Activated CD4-positive, alpha-beta T cell treated with anti-CD3 and anti-CD28 coated beads for 36 hours (primary cell): ENCODE results near the gene HOMER2. TPM values are rescaled to one million over a fixed set of nuclear protein-coding genes. Genes with fewer than 3 reads are reported as not detected.

Source experiments
- ATAC-seq: fragments of 200-7000 bp; cut with Tn5 transposase; one replicate; pipeline ENCODE4 v1.10.0; 2021; ENCODE audit warnings: mild to moderate bottlenecking, moderate library complexity
- CTCF ChIA-PET: fragments of 350-600 bp; sonication (Branson Sonifier 250); formaldehyde crosslinking; loops from one replicate; lab custom pipeline; 2021; ENCODE audit warnings: antibody characterized with exemption; lab: Charles Lee
- POLR2A ChIA-PET: fragments of 350-600 bp; sonication (Branson Sonifier 250); formaldehyde crosslinking; loops from one replicate; lab custom pipeline; 2021; ENCODE audit warnings: antibody characterized with exemption, inconsistent platforms; lab: Charles Lee
- DNase-seq: peaks from one replicate; pipeline ENCODE4 v3.0.0-alpha.2; 2020
- H3K27ac Mint-ChIP-seq: one replicate; pipeline ENCODE4 v1.8.0; 2021; ENCODE audit warnings: mixed read lengths
- H3K27me3 Mint-ChIP-seq: one replicate; pipeline ENCODE4 v1.8.0; 2021; ENCODE audit warnings: mixed read lengths
- H3K36me3 Mint-ChIP-seq: one replicate; pipeline ENCODE4 v1.8.0; 2021; ENCODE audit warnings: low read depth, mixed read lengths
- H3K4me1 Mint-ChIP-seq: one replicate; pipeline ENCODE4 v1.8.0; 2021; ENCODE audit warnings: mixed read lengths
- H3K4me3 Mint-ChIP-seq: one replicate; pipeline ENCODE4 v1.8.0; 2021; ENCODE audit warnings: mild to moderate bottlenecking, moderate library complexity, mixed read lengths
- H3K9me3 Mint-ChIP-seq: one replicate; pipeline ENCODE4 v1.8.0; 2021; ENCODE audit warnings: low read depth, mixed read lengths
- intact Hi-C, 2 experiments: fragments of 100-400 bp; cut with DNase I in 1 of 2; cut with micrococcal nuclease in 1 of 2; formaldehyde crosslinking; loops; one replicate each; pipeline versions ENCODE4 v1.14.2 to v1.15.1; 2022 to 2024; cut with DNase I, micrococcal nuclease
- total RNA-seq, 2 experiments: library from RNA; stranded (reverse); gene quantifications; one replicate each; pipeline ENCODE4 v1.2.3, GENCODE V29; 2021

HOMER2 gene
- total RNA-seq, 2 experiments from 2014 or later, result 3.5 to 4.6 TPM

GRCh38 chr15:82980981-82981380, 28.5 kb upstream of the HOMER2 start:
- H3K27me3 Mint-ChIP-seq, result no peaks in the 10 kb centered on the region
- ChIA-PET POLR2A (no interaction called here), CTCF (no interaction called here)
- H3K4me1 Mint-ChIP-seq, result peaks cover 14% of the 10 kb centered on the region
- peaks cover 7% of the 10 kb centered on the region for H3K36me3 Mint-ChIP-seq
- ATAC-seq, result no peak
- intact Hi-C loops, result no loop called here
- H3K4me3 Mint-ChIP-seq, result no peak overlapping the region
- H3K9me3 Mint-ChIP-seq, result no peaks in the 10 kb centered on the region
- H3K27ac Mint-ChIP-seq, result no peak overlapping the region
- no peak for DNase-seq

DNA sequence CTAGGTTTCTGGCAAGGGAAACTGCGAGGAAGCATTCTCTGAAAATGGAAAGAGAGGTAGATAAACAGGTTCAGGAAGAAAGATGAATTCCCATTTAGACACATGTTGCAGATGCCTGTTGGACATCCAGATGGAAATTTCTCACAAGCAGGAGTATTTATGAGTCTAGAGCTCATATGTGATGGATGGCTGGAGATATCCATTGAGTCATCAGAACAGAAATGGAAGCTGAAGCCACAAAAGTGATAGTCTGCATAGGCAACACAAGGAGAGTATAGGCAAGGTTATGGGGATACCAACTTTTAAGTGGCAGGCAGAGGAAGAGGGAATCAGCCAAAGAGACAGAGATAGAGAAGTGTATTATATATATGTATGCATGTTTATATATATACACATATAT, 27.2 kb upstream of the HOMER2 start:
- ATAC-seq (no peak), DNase-seq (no peak)
- no peak overlapping the region for H3K4me3 Mint-ChIP-seq
- intact Hi-C loops, result no loop called here
- H3K27me3 Mint-ChIP-seq, result no peaks in the 10 kb centered on the region
- H3K9me3 Mint-ChIP-seq, result no peaks in the 10 kb centered on the region
- POLR2A ChIA-PET, result no interaction called here
- CTCF ChIA-PET, result interaction anchor here (0.8 kb wide), 1 partner anchor 24 kb away, joined by 3 read pairs; no protein-coding TSS in a partner anchor
- H3K4me1 Mint-ChIP-seq, result peaks cover 6% of the 10 kb centered on the region
- H3K36me3 Mint-ChIP-seq, result peaks cover 4% of the 10 kb centered on the region
- no peak overlapping the region for H3K27ac Mint-ChIP-seq

DNA sequence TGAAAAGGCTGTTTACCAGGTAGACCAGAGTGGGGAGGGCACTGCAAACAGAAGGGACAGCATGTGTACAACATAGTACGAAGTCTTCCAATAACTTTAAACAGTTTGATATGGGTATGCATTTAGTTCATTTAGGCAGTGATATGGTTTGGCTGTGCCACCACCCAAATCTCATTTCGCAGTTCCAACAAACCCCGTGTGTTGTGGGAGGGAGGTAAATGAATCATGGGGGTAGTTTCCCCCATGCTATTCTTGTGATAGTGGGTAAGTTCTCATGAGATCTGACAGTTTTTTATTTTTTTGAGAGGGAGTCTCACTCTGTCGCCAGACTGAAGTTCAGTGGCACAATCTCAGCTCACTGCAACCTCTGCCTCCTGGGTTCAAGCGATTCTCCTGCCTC, 25.9 kb upstream of the HOMER2 start:
- H3K27ac Mint-ChIP-seq, result no peak overlapping the region
- no peaks in the 10 kb centered on the region for H3K9me3 Mint-ChIP-seq
- intact Hi-C loops, result no loop called here
- POLR2A ChIA-PET, result no interaction called here
- peaks cover 5% of the 10 kb centered on the region for H3K4me1 Mint-ChIP-seq
- peaks cover 3% of the 10 kb centered on the region for H3K36me3 Mint-ChIP-seq
- no peak overlapping the region for H3K4me3 Mint-ChIP-seq
- CTCF ChIA-PET, result interaction anchor here (1.1 kb wide), 1 partner anchor 448 kb away, joined by 3 read pairs; no protein-coding TSS in a partner anchor
- H3K27me3 Mint-ChIP-seq, result no peaks in the 10 kb centered on the region
- DNase-seq (no peak), ATAC-seq (peak; percentile 26)

GRCh38 chr15:82977076-82977475, 24.6 kb upstream of the HOMER2 start:
- DNase-seq, result no peak
- no peak overlapping the region for H3K27ac Mint-ChIP-seq
- ChIA-PET CTCF (no interaction called here), POLR2A (no interaction called here)
- no peaks in the 10 kb centered on the region for H3K27me3 Mint-ChIP-seq
- peaks cover 3% of the 10 kb centered on the region for H3K36me3 Mint-ChIP-seq
- H3K9me3 Mint-ChIP-seq, result no peaks in the 10 kb centered on the region
- intact Hi-C loops, result no loop called here
- no peak overlapping the region for H3K4me3 Mint-ChIP-seq
- H3K4me1 Mint-ChIP-seq, result peaks cover 5% of the 10 kb centered on the region
- no peak for ATAC-seq

GRCh38 chr15:82972990-82973389, 20.5 kb upstream of the HOMER2 start:
- CTCF ChIA-PET, result interaction anchor here (0.6 kb wide), 2 partner anchors 9 to 101 kb away, joined by 3 read pairs; no protein-coding TSS in a partner anchor
- Mint-ChIP-seq H3K27ac (no peak overlapping the region), H3K4me1 (no peaks in the 10 kb centered on the region), H3K27me3 (no peaks in the 10 kb centered on the region), H3K4me3 (no peak overlapping the region), H3K36me3 (peaks cover 3% of the 10 kb centered on the region), H3K9me3 (no peaks in the 10 kb centered on the region)
- intact Hi-C loops, result no loop called here
- ATAC-seq (no peak), DNase-seq (no peak)
- POLR2A ChIA-PET, result no interaction called here

GRCh38 chr15:82971218-82971984, 18.9 kb upstream of the HOMER2 start:
- Mint-ChIP-seq H3K9me3 (no peaks in the 10 kb centered on the region), H3K4me1 (peaks cover 4% of the 10 kb centered on the region), H3K4me3 (no peak overlapping the region), H3K27ac (no peak overlapping the region), H3K36me3 (no peaks in the 10 kb centered on the region), H3K27me3 (no peaks in the 10 kb centered on the region)
- POLR2A ChIA-PET, result no interaction called here
- no peak for ATAC-seq
- no peak for DNase-seq
- intact Hi-C loops, result no loop called here
- CTCF ChIA-PET, result interaction anchor here (0.9 to 1.4 kb wide), 2 partner anchors 17 to 39 kb away, joined by 4 read pairs; no protein-coding TSS in a partner anchor

- POLR2A ChIA-PET, result no interaction called here
- H3K36me3 Mint-ChIP-seq, result no peaks in the 10 kb centered on the region
- no peaks in the 10 kb centered on the region for H3K9me3 Mint-ChIP-seq
- no peak overlapping the region for H3K27ac Mint-ChIP-seq
- intact Hi-C loops, result no loop called here
- no peaks in the 10 kb centered on the region for H3K27me3 Mint-ChIP-seq
- ATAC-seq (no peak), DNase-seq (no peak)
- H3K4me1 Mint-ChIP-seq, result peaks cover 9% of the 10 kb centered on the region
- H3K4me3 Mint-ChIP-seq, result no peak overlapping the region
- CTCF ChIA-PET, result interaction anchor here (0.9 to 1.4 kb wide), 2 partner anchors 18 to 40 kb away, joined by 4 read pairs; no protein-coding TSS in a partner anchor
Observed at GRCh38 chr15:82970696-82971095, 18.2 kb upstream of the HOMER2 start.

- no peak overlapping the region for H3K27ac Mint-ChIP-seq
- DNase-seq (no peak), ATAC-seq (no peak)
- peaks cover 9% of the 10 kb centered on the region for H3K4me1 Mint-ChIP-seq
- intact Hi-C loops, result no loop called here
- ChIA-PET POLR2A (no interaction called here), CTCF (interaction anchor here (1.2 kb wide), 2 partner anchors 12 to 16 kb away, joined by 3 to 4 read pairs; partner anchors contain the start of gene RAMAC)
- H3K36me3 Mint-ChIP-seq, result no peaks in the 10 kb centered on the region
- no peak overlapping the region for H3K4me3 Mint-ChIP-seq
- no peaks in the 10 kb centered on the region for H3K27me3 Mint-ChIP-seq
- no peaks in the 10 kb centered on the region for H3K9me3 Mint-ChIP-seq
Observed at GRCh38 chr15:82970078-82970686, 17.7 kb upstream of the HOMER2 start.

DNA sequence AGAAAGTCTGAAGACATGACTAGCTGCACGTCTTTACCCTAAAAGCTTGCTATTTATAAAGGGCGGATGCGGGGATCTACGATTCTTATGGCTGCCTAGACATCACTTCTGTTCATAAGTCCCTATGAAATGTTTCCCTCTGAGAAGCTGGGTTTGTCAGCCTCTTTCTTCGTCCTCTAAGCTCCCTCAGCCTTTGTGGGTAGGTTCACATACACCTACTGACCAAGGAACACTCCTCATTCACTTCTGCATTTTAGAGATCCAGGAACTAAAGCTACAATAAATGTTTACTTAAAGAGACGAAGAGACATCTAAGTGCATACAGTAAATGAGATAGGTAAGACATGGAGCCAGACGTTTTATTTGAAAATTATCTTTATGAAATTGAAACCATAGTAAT, 16.8 kb upstream of the HOMER2 start:
- H3K4me1 Mint-ChIP-seq, result peaks cover 9% of the 10 kb centered on the region

DNA sequence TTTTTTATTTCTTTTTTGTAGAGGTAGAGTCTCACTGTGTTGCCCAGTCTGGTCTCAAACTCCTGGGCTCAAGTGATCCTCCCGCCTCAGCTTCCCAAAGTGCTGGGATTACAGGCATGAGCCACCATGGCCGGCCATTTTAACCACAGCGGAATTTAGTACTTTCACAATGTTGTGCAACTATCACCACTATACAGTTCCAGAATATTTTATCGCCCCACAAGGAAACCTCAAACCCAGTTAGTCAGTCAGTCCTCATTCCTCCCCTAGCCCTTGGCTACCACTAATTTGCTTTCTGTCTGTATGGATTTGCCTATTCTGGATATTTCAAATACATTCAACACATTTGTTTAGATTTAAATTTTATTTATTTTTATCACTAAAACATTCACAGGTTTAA, 15.5 kb upstream of the HOMER2 start:
- ChIA-PET POLR2A (no interaction called here), CTCF (no interaction called here)
- no peak overlapping the region for H3K27ac Mint-ChIP-seq
- H3K27me3 Mint-ChIP-seq, result no peaks in the 10 kb centered on the region
- no peak for DNase-seq
- intact Hi-C loops, result no loop called here
- peaks cover 9% of the 10 kb centered on the region for H3K4me1 Mint-ChIP-seq
- no peak for ATAC-seq
- H3K9me3 Mint-ChIP-seq, result no peaks in the 10 kb centered on the region
- no peaks in the 10 kb centered on the region for H3K36me3 Mint-ChIP-seq
- H3K4me3 Mint-ChIP-seq, result no peak overlapping the region

More for the DNA sequence above, 16.8 kb upstream of the HOMER2 start:
- intact Hi-C loops, result no loop called here
- CTCF ChIA-PET, result interaction anchor here (0.7 to 1.2 kb wide), 3 partner anchors 11 to 41 kb away, joined by 3 to 4 read pairs (median 3); partner anchors contain the start of gene RAMAC
- Mint-ChIP-seq H3K9me3 (no peaks in the 10 kb centered on the region), H3K4me3 (no peak overlapping the region), H3K36me3 (no peaks in the 10 kb centered on the region), H3K27me3 (no peaks in the 10 kb centered on the region), H3K27ac (no peak overlapping the region)
- DNase-seq (no peak), ATAC-seq (no peak)
- POLR2A ChIA-PET, result no interaction called here

GRCh38 chr15:82966671-82967071, 14.2 kb upstream of the HOMER2 start:
- CTCF ChIA-PET, result no interaction called here
- Mint-ChIP-seq H3K27ac (no peak overlapping the region), H3K36me3 (no peaks in the 10 kb centered on the region), H3K9me3 (no peaks in the 10 kb centered on the region), H3K4me3 (no peak overlapping the region), H3K27me3 (no peaks in the 10 kb centered on the region), H3K4me1 (peaks cover 9% of the 10 kb centered on the region)
- intact Hi-C loops, result no loop called here
- POLR2A ChIA-PET, result no interaction called here
- ATAC-seq (peak; percentile 80), DNase-seq (peak; percentile 42)

DNA sequence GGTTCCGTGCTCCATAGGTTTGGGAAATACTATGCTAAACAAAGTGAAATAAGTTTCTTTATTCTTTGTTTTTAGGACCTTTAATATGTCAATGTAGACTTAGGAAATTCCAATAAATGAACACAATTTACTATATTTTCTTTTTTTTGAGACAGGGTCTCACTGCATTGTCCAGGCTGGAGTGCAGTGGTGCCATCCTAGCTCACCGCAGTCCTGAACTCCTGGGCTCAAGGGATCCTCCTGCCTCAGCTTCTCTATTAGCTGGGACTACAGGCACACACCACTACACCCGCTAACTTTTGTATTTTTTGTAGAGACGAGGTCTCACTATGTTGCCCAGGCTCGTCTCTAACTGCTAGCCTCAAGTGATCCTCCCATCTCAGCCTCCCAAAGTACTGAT, 12.4 kb upstream of the HOMER2 start:
- ATAC-seq, result no peak
- intact Hi-C loops, result no loop called here
- no peak overlapping the region for H3K4me3 Mint-ChIP-seq
- DNase-seq, result no peak
- POLR2A ChIA-PET, result no interaction called here
- no peak overlapping the region for H3K27ac Mint-ChIP-seq
- H3K36me3 Mint-ChIP-seq, result no peaks in the 10 kb centered on the region
- H3K4me1 Mint-ChIP-seq, result peaks cover 9% of the 10 kb centered on the region
- H3K9me3 Mint-ChIP-seq, result no peaks in the 10 kb centered on the region
- H3K27me3 Mint-ChIP-seq, result no peaks in the 10 kb centered on the region
- CTCF ChIA-PET, result no interaction called here
